MG63 (cell line): ENCODE measurements around the gene PRLH. TPM values are rescaled to one million over a fixed set of nuclear protein-coding genes. Genes with fewer than 3 reads are reported as not detected.

ENCODE experiments used
- DNase-seq: peaks from one replicate; pipeline ENCODE4 v3.0.0-alpha.2; 2020
- H3K27me3 ChIP-seq: fragments of 250-450 bp; sonication (Bioruptor Pico); 2 replicates; pipeline ENCODE4 v1.5.1; 2020; ENCODE audit warnings: mild to moderate bottlenecking, moderate library complexity
- H3K36me3 ChIP-seq: fragments of 250-450 bp; sonication (Bioruptor Pico); 2 replicates; pipeline ENCODE4 v1.5.1; 2020; ENCODE audit warnings: mild to moderate bottlenecking, moderate library complexity
- H3K4me3 ChIP-seq: fragments of 250-450 bp; sonication (Bioruptor Pico); 2 replicates; pipeline ENCODE4 v1.5.1; 2020; ENCODE audit warnings: mild to moderate bottlenecking, moderate library complexity
- H3K9me3 ChIP-seq: fragments of 250-450 bp; sonication (Bioruptor Pico); 2 replicates; pipeline ENCODE4 v1.5.1; 2020; ENCODE audit warnings: mild to moderate bottlenecking, moderate library complexity
- total RNA-seq: library from RNA; depleted of rRNA; stranded (reverse); fragments of >200 nt; shearing (Covaris generic); gene quantifications from 2 replicates; pipeline ENCODE4 v1.2.3, GENCODE V29; 2014; ENCODE audit warnings: low replicate concordance

The PRLH gene
- total RNA-seq, 1 experiment from 2014 or later = not detected

DNA sequence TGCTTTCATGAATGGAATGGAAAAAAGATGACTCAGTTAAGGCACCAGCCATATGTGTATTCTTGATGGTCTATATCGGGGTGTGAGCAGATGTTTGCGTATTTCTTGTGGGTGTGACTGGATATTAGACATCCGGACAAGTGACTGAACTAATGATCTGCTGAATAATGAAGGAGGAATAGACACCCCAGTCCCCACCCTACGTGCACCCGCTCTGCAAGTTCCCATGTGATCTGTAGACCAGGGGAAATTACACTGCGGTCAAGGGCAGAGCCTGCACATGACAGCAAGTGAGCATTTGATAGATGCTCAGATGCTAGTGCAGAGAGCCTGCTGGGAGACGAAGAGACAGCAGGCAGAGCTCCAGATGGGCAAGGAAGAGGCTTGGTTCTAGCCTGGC, 12.4 kb upstream of the PRLH start:
- Histone ChIP-seq H3K27me3 (no peaks in the 10 kb centered on the region), H3K4me3 (no peak overlapping the region), H3K9me3 (peaks cover 3% of the 10 kb centered on the region; the same call in 1 of the 2 replicates), H3K36me3 (no peaks in the 10 kb centered on the region)
- no peak for DNase-seq

DNA sequence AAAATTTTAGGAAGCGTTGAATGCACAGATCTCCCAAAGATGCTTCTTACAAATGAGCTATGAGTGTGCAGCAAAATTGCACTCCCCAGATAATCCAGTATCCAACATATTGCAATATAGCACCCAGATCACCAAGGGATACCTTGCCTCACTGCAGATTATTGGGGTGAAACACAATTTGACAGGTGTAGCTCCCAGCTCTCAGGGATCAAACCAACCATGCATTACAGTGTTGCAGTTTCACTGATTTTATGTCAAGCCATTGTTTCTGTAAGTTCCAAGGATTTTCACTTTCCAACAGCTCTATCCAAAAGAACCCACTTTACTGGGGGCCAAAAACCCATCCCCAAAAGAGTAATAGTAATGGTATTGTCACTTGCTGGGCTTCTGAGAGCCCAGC, 10.8 kb upstream of the PRLH start:
- H3K36me3 ChIP-seq = no peaks in the 10 kb centered on the region
- H3K4me3 ChIP-seq = no peak overlapping the region
- H3K9me3 ChIP-seq = peaks cover 3% of the 10 kb centered on the region; the same call in 1 of the 2 replicates
- H3K27me3 ChIP-seq = no peaks in the 10 kb centered on the region
- DNase-seq = no peak

DNA sequence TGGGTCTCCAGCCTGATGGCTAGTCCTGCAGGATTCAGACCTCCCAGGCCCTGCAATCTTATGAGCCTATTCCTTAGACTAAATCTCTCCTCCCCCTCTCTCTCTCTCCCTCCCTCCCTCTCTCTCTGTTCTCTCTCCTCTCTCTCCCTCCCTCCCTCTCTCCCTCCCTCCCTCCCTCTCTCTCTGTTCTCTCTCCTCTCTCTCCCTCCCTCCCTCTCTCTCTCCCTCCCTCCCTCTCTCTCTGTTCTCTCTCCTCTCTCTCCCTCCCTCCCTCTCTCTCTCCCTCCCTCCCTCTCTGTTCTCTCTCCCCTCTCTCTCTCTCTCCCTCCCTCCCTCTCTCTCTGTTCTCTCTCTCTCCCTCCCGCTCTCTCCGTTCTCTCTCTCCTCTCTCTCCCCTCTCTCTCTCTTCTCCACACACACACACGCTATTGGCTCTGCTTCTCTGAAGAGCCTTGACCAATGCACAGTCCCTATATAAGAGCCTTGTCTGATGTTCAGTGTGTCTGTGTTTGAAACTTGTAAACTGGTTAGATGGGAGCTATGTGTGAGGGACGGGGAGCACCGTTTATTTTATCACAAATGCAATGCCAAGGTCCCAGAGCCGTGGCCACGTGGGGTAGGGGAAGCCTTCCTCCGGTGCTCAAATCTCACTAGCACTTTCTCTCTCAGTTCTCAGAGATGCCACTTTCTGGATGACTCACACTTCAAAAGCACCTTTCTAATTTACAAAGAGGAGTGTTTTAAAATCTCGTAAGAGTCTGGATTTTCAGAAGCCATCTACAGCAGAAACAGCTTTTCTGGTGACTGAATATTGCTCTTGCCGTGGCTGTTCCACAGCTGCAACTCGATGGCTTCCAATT, 9.4 kb upstream of the PRLH start:
- DNase-seq = no peak
- Histone ChIP-seq H3K9me3 (peaks cover 3% of the 10 kb centered on the region; the same call in 1 of the 2 replicates), H3K4me3 (no peak overlapping the region), H3K27me3 (no peaks in the 10 kb centered on the region), H3K36me3 (no peaks in the 10 kb centered on the region)

- peaks cover 3% of the 10 kb centered on the region; the same call in 1 of the 2 replicates for H3K9me3 ChIP-seq
- no peaks in the 10 kb centered on the region for H3K27me3 ChIP-seq
- H3K4me3 ChIP-seq = no peak overlapping the region
- DNase-seq = no peak
- H3K36me3 ChIP-seq = no peaks in the 10 kb centered on the region
Measured at GRCh38 chr2:237557633-237558015, 8.8 kb upstream of the PRLH start.

DNA sequence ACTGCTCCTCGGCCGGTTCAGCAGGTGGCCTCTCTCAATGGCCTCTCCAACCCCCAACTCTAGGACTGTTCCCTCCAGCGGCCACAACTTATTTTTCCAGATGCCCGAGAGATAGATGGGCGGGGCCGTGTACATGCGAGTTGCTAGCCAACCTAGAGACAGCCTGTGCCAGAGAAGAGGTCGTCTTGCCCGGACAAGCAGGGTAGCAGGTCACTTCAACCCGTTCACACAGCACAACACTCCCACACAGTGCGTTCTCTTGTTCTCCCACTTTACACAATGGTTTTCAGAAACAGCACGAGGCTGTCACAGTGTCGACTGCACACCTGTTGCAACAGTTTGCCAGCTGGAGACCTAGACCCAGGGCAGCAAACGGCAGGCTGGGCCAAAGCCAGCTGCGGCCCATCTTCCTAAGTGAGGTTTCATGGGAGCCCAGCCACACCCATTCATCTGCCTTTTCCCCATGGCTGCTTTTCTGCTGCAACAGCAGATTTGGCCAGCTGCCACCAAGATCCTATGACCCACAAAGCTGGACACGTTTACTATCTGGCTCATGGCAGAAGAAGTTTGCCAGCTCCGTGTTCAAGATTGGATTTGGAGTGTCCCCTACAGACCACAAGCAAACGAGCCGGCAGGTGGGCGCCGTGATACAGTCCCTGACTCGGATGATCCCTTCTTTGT, 7.3 kb upstream of the PRLH start:
- Histone ChIP-seq H3K4me3 (no peak overlapping the region), H3K9me3 (peaks cover 3% of the 10 kb centered on the region; the same call in 1 of the 2 replicates), H3K27me3 (no peaks in the 10 kb centered on the region), H3K36me3 (no peaks in the 10 kb centered on the region)
- peak; percentile 70 for DNase-seq

DNA sequence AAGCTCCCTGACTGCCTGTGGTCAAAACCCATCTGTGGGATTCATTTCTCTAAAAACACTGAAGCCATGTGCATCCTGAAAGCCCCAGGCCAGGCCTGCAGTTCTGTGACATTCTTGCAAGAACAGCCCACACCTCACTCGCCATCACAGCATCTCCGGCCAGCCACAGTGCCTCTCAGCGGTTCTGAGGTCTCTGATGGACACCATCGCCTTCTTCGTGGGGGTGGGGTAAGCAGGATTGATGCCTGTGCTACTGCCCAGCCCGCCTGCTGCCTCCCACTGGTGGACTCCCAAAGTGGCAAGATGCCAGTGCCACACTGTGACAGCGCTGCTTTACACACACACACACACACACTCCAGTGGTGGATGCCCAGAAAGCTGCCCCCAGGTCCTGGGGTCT, 5.2 kb upstream of the PRLH start:
- no peak for DNase-seq
- Histone ChIP-seq H3K9me3 (no peaks in the 10 kb centered on the region), H3K4me3 (no peak overlapping the region), H3K36me3 (no peaks in the 10 kb centered on the region), H3K27me3 (no peaks in the 10 kb centered on the region)

DNA sequence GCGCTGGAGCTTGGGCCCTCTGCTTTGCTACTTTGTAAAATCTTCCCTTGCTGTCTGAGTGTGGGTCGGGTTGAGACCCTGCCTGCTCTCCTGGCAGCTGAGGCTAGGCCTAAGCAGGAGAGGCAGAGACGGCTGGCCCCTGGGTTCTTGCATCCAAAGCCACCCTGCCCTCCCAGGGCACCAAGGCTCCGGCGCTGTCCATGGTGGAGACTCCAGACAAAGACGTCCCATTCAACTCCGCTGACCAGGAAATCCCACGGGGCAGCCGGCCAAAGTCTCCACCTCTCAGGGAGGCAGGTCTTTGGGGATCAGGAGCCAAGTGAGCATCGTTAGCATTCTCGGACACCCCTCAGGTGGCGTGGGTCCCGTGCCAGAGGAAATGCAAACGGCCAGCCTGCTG, 2.6 kb upstream of the PRLH start:
- Histone ChIP-seq H3K9me3 (no peaks in the 10 kb centered on the region), H3K36me3 (no peaks in the 10 kb centered on the region), H3K27me3 (no peaks in the 10 kb centered on the region), H3K4me3 (no peak overlapping the region)
- peak; percentile 25 for DNase-seq

DNA sequence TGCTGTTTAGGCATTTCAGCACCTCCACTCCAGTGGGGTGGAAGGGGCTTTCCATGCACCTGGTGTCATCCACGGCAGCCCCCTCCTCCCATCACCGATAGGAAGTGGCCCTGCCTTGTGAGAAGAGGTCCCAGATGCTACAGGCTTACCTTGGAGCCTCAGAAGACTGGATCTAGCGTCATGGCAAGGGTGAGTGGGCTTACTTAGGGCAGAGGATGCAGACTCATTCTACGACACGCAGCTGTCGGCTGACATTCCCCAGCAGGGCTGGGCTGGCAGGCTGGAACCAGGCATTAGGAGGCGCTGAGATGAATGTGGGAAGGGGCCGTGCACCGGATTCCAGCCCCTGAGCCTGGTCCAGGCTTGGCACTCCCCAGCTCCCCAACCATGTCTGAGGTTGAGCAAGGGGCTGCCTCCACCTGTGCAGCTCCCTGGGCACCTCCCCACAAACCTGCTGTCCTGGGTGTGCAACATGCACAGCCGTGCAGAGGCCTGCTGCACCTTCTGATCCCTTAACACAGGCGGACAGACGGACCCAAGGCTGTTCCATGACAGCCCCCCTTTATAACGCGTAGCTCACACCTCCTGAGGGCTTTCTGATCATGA, 1.7 kb upstream of the PRLH start:
- H3K4me3 ChIP-seq = no peak overlapping the region
- no peaks in the 10 kb centered on the region for H3K9me3 ChIP-seq
- no peaks in the 10 kb centered on the region for H3K27me3 ChIP-seq
- no peaks in the 10 kb centered on the region for H3K36me3 ChIP-seq
- DNase-seq = no peak

GRCh38 chr2:237565974-237566373, 400 bp upstream of the PRLH start:
- no peak for DNase-seq
- no peaks in the 10 kb centered on the region for H3K36me3 ChIP-seq
- H3K9me3 ChIP-seq = no peaks in the 10 kb centered on the region
- no peaks in the 10 kb centered on the region for H3K27me3 ChIP-seq
- H3K4me3 ChIP-seq = no peak overlapping the region

GRCh38 chr2:237567276-237568029, 1.1 kb downstream of the PRLH start:
- H3K9me3 ChIP-seq = no peaks in the 10 kb centered on the region
- no peak for DNase-seq
- H3K4me3 ChIP-seq = no peak overlapping the region
- H3K27me3 ChIP-seq = no peaks in the 10 kb centered on the region
- no peaks in the 10 kb centered on the region for H3K36me3 ChIP-seq

DNA sequence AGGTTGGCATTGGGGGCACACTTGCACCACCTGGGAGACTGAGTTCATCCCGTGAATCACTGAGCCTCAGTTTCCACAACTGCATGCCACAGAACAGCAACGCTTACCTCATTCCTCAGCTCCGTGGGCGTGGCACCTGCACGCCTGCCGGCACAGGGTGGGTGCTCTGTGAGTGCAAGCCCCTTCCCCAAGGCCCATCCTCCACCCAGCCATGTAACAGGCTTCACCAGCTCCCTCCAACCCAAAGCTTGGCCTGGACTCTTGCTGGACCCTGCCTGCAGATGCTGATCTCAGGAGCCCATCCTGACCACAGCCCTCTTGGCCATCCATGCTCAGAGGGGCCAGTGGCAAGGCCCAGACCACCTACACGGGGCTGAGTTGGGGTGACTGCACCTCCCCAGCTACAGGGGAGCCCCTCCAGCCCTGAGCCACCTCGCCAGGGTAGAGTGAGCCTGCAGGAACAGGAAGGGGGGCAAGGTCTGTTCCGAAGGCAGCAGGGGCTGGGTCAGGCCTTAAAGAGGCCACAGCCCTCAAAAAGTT, 1.8 kb downstream of the PRLH start:
- H3K4me3 ChIP-seq = no peak overlapping the region
- H3K36me3 ChIP-seq = no peaks in the 10 kb centered on the region
- no peaks in the 10 kb centered on the region for H3K27me3 ChIP-seq
- DNase-seq = no peak
- no peaks in the 10 kb centered on the region for H3K9me3 ChIP-seq

DNA sequence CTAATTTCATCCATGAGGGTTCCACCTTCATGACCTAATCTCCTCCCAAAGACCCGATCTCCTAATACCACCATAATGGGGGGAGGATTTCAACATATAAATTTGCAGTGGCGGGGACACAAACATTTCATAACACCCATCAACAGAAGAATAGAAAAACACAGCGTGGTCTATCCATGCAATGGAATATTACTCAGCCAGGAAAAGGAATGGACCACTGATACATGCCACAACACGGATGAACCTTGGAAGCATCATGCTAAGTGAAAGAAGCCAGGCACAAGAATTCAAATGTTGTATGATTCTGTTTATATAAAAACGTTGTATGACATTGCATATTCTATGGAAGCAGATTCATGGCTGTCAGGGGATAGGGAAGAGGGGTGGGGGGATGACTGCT, 2.7 kb downstream of the PRLH start:
- DNase-seq = no peak
- no peak overlapping the region for H3K4me3 ChIP-seq
- no peaks in the 10 kb centered on the region for H3K9me3 ChIP-seq
- no peaks in the 10 kb centered on the region for H3K36me3 ChIP-seq
- H3K27me3 ChIP-seq = no peaks in the 10 kb centered on the region

DNA sequence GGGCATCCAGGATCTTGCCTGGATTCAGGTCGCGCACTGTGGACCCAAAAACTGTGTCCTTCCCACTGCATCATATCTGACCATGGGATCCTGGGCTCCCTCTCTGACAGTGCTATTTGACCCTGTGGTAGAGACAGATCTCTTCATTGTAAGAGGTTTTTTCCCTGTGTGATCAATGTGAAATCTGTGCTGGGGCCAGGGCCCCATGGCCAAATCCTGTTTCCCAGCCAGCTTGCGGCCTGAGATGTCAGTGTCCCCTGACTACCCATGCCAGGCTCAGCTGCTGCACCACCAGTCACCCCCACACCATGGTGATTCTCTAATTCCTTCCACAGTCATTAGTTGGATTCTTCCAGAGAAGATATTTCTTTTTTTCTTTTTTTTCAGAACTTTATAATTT, 3.5 kb downstream of the PRLH start:
- Histone ChIP-seq H3K27me3 (no peaks in the 10 kb centered on the region), H3K4me3 (no peak overlapping the region), H3K9me3 (no peaks in the 10 kb centered on the region), H3K36me3 (no peaks in the 10 kb centered on the region)
- DNase-seq = no peak

- Histone ChIP-seq H3K27me3 (no peaks in the 10 kb centered on the region), H3K4me3 (no peak overlapping the region), H3K9me3 (no peaks in the 10 kb centered on the region), H3K36me3 (no peaks in the 10 kb centered on the region)
- no peak for DNase-seq
Measured at GRCh38 chr2:237570776-237571335, 4.5 kb downstream of the PRLH start.

DNA sequence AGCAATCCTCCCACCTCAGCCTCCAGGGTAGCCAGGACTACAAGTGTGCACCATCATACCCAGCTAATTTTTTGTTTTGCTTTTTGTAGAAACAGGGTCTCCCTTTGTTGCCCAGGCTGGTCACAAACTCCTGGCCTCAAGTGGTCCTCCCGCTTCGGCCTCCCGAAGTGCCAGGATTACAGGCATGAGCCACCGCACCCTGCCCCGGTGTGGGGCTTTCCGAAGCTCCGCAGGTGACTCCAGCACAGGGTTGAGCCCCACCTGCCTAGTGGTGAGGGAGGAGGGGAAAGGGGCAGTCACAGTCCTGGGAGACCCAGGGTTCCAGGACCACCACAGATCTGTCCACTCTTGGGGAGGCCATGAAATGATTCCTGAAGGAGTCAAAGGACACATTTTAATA, 5.2 kb downstream of the PRLH start:
- no peak for DNase-seq
- Histone ChIP-seq H3K27me3 (no peaks in the 10 kb centered on the region), H3K4me3 (no peak overlapping the region), H3K9me3 (no peaks in the 10 kb centered on the region), H3K36me3 (no peaks in the 10 kb centered on the region)

DNA sequence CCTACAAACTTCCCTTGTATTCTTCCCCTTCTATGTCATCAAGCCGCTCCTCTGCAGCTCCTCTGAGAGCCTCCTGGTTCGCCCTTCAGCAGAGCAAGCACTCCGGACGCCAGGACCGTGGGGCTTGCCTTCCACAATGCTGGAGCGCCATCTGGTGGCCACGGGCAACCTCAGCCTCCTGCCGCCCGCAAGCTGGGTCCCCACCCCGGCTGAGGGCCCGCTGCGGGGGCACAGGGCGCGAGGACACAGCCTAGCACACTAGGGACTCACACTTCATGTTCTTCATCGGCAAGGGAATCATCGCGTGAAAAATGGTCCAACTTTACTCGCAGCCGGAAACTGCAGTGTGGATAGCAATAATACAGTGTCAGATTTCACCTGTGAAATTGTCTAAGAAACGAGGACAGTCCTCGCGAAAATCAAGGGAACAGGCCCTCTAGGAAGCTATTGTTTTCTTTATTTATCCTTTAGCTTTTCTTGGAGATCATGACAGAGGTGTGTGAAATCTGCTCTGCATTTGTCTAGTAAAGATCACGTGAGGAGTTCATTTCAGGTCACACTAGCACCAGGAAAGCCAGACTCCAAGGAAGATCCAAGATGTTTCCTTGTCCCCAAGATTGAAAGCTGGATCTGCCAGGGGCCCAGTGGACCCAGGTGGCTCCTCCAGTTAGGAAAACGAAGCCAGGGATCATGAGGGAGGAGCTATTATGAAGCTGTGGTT, 5.8 kb downstream of the PRLH start:
- Histone ChIP-seq H3K4me3 (no peak overlapping the region), H3K36me3 (no peaks in the 10 kb centered on the region), H3K9me3 (no peaks in the 10 kb centered on the region), H3K27me3 (no peaks in the 10 kb centered on the region)
- DNase-seq = peak; percentile 83
